Stimulated activated CD8-positive, alpha-beta memory T cell treated with anti-CD3 and anti-CD28 coated beads, Interleukin-7, amount 100 ng/mL, for 1 hour (primary cell): ENCODE measurements around the gene EMILIN2.

ENCODE experiments used
- DNase-seq, 2 donors: peaks; one replicate each; pipeline ENCODE4 v3.0.0-alpha.2; 2020; ENCODE audit warnings: low read depth in 2 of 2

The EMILIN2 gene

DNA sequence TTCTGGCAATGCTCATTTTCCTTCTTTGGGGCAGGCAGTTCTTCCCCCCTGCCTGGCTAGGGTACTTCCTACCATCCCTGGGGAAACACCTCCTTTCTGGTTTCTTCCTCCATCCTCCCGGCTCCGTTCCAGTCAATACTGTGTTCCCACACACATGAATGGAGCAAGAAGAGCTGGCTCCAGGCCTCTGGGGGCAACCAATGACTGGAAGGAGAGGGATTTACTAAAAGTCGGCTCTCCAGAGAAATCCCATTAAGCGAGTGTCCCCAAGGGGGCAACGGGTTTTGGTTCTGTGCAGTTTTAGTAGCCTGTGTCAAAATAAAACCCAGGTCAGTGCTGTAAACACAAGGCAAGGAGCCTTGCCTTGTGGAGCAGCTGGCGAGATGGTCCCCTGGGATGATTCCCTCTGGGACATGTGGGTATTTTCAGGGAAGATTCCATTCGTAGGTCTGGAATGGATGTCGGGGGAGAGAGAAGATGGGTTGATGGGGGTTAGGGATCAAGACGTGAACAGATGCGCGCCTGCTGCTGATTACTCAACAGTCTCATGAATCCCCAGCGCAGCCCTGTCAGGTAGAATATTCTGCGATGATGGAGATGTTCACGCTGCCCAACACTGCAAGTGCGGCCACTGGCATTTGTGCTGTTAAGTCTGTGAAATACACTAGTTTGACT is 32.0 kb downstream of the EMILIN2 start:
- DNase-seq: no peak

DNA sequence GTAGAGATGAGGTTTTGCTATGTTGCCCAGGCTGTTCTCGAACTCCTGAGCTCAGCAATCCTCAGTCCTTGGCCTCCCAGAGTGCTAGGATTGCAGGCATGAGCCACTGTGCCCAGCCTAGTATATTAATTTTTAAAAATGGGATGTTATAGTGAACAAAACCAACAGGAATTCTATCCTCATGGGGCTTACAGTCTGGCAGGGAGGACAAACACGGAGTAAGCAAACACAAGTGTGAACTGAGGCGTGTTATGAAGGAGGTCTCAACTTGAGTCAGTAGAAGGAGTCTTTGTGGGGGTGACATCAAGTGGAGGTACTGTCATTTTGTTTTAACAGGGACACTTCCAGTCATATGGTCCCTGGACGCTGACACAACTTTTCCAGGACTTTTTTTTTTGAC is 33.1 kb downstream of the EMILIN2 start:
- no peak for DNase-seq

DNA sequence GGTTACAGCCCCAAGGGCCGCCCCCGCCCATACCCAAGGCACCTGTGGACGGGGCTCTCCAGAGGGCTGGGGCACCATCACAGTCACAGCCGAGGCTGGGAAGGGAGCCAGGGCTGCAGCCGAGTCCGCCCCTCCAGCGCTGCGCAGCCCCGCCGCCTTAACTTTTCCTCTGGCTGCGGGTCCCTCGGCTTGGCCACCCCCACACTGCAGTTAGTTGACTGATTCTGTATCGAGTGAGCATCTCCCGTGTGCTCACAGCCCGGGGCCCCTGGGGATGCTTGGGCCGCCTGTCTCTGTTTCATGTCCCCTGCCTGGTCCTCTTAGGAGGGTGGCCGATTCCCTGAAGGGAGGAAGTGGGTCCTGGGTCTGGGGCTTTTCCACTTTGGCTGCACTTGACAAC is 33.7 kb downstream of the EMILIN2 start:
- DNase-seq: no peak

DNA sequence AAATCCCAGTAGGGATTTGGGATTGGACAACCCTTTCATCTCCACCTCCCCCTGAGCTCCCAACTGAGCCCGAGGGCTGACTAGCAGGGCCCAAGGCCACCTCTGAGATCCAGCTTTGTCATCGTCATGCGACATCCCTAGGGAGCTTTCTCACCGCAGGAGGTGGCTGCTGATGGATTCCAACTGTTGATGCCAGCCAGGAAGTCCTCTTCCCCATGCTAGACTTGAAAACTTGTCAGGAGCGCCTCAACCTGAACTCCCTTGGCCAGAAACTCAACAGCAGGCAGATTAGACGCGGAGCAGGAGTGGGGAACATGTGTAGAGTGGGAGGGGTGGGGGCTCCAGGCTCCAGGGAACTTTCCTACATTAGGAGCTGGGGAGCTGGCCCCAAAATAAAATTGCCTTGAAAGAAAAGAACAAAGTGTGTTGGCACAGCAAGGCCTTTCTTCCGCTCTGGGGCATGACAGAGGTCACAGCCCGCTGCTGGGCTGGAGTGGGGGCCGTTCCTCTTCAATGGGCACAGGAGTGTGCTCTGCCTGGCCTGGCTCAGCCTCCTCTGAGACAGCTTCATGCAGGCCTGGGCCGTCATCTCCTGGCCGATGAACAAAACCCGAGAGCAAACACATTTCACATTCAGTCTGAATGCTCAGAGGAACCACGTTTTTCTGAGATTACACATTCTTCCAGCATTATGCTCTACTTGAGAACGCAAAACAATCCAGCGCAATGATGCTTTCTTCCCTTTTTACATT is 34.5 kb downstream of the EMILIN2 start:
- DNase-seq: no peak

DNA sequence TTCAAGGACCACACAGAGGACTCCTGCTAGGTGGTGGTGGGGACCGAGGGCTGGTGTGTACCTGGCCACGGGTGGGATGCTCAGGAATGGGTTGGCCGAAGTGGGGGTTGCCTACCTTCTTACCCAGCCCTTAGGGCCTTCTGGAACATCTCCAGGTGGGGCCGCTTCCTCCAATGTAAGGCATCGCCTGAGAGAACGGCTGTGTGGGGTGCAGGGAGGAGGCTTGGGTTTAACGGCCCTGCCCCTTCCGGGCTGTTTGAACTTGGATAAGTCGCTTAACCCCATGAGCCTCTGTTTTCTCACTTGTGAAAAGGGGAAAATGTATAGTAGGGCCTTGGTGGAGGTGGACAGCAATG is 35.0 kb downstream of the EMILIN2 start:
- DNase-seq: no peak

DNA sequence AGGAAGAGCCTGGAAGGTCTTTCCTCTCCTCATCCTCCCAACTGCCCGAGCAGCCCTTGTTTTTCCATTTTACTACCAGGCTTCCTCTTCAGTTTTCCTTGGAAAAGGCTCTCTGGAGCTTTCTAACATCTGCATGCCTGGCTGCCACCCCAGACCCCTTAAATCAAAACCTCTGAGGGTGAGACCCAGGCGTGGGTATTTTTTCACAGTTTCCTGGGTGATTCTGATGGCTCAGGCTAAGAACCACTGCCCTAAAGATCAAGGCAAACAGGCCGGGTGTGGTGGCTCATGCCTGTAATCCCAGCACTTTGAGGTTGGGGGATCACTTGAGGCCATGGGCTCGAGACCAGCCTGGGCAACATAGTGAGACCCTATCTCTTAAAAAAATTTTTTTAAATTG is 35.4 kb downstream of the EMILIN2 start:
- DNase-seq: no peak

DNA sequence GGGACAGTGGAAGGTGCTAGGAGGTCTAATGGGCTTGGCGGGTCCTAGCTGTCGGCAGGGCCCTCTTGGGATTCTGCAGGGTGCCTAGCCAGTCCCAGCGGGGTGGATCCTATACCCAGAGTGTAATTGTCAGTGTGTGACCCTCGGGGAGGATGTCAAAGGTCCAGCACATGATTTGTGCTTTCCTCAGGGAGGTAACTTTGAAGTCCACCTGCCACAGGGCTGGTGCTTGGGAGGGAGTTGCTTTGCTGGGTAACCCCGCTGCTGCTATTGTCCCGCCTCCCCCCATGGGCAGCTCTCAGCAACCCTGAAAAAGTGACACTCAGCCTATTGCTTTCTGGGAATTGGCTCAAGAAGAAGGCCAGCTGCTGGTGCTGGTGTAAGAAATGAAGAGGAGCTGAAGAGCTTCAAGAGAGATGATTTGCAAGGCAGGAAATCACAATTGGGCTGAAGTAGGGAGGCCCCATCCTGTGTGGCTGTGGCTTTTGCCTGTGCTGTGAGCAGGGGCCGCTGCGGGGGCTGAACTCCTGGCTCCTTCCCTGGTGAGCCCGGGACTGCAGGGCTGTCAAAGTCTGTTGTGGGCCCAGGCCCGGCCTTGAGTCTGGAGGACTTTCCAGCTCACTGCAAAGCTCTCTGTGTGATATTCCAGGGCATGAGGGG is 36.4 kb downstream of the EMILIN2 start:
- DNase-seq: peak in 1 of 2 donors; percentile 23

DNA sequence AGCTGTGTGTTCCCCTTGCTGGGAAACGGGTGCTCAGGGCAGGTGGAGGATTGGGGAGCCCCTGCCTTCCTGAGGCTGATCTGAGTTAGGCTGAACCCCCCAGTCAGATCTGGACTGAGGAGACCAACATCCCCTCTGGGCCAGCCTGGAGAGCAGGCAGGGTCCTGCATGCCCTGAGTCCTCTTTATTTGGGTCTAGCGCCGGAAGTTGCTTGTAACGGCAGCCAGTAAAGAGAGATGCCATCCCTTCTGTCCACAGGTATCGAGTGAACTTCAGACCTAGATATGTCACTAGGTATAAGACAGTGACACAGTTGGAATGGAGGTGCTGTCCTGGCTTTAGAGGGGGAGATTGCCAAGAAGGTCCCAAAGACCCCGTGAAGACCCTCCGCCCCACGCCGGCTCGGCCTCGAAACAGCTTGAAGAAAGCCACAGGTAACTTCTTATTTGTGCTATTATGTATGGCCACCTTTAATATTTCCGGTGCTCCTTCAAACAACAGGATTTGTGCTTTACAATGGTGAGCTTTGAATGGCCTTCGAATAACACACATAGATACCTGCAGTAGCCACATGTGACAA is 38.0 kb downstream of the EMILIN2 start:
- no peak for DNase-seq

DNA sequence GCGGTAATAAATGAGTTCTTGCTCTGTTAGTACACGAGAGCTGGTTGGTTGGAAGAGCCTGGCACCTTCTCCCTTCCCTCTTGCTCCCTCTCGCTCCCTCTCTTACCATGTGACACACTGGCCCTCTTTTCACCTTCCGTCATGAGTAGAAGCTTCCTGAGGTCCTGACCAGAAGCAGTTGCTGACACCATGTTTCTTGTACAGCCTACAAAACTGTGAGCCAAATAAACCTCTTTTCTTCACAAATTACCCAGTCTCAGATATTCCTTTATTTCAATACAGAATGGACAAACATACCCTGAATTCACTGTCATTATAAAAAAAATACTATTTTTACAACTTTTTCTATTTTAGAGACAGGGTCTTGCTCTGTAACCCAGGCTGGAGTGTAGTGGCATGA is 40.7 kb downstream of the EMILIN2 start:
- no peak for DNase-seq

DNA sequence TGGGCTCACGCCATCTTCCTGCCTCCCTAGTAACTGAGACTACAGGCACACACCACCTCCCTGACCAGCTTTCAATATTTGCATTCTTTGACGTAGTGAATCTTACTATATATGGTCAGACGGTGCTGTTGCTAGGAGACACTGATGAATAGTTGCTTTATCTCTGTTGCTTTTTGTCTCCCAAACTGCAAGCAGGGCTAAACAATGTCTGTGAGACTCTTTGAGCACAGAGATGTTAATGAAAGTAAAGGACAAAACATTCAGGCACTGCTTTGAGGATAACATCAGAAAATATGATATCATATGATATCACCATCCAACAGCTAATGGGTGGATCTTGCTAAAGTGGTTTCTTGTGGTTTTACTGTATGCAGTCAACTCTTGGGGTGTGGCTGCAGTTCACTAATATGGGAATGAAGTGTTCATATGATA is 43.0 kb downstream of the EMILIN2 start:
- no peak for DNase-seq

DNA sequence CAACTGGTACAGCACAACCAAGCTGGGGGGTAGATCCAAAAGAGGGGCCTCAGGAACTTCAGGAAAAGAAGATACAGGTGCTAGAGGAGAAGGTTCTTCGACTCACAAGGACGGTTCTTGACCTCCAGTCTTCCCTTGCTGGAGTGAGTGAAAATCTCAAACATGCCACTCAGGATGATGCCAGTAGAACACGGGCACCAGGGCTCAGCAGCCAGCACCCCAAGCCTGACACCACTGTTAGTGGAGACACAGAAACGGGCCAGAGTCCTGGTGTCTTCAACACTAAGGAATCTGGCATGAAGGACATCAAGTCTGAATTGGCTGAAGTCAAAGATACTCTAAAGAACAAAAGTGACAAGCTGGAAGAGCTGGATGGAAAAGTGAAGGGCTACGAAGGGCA is 43.8 kb downstream of the EMILIN2 start:
- no peak for DNase-seq

DNA sequence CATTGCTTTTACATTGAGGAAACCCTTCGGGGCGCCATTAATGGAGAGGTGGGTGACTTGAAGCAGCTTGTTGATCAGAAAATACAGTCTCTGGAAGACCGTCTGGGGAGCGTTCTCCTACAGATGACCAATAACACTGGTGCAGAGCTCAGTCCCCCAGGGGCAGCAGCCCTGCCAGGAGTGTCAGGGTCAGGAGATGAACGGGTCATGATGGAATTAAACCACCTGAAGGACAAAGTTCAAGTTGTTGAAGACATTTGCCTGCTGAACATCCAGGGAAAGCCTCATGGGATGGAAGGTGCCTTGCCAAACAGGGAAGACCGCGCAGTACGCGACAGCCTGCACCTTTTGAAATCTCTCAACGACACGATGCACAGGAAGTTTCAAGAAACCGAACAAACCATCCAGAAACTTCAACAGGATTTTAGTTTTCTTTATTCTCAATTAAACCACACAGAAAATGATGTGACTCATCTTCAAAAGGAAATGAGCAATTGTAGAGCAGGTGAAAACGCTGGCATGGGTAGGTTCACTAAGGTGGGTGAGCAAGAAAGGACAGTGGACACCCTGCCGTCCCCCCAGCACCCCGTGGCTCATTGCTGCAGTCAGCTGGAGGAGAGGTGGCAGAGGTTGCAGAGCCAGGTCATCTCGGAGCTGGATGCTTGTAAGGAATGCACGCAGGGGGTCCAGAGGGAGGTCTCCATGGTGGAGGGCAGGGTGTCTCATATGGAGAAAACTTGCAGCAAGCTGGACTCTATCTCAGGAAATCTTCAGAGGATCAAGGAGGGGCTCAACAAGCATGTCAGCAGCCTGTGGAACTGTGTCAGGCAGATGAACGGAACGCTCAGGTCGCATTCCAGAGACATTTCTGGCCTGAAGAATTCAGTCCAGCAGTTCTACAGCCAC is 45.0 kb downstream of the EMILIN2 start:
- DNase-seq: no peak

DNA sequence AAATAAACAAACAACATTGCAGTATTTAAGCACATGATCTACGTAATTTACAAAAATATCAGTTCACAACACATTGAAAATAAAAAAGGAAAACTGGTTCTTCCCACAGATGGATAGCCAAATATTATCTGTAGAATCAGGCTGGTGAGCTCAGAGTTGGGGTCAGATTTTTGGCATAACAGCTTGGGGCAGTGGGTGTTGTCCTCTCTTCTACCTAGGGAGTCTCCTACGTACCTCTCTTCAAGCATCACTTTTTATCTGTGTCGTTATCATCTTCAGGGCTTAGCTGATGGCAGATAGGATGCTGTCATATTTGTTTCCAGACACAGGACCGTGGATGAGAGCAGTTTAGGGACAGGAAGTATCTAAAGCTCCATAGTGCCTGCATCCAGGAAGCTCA is 46.2 kb downstream of the EMILIN2 start:
- DNase-seq: no peak

DNA sequence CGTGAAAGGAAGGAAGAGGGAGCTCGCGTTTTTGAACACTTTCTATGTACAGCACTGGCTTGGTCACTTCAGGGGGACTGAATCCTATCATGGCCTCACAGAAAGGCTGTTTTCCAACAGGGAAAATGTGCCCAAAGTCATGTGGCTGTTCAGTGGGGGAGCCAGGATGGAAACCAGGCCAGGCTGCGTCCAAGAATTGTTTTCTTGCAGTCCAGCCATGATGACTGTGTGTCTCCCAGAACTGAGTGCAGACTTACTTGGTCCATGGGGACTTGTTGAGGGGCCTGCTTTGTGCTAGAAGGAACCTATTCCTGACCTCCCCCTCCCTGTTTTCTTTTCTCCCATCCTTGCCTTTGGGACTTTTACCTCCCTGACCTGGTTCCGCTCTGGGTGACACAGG is 46.9 kb downstream of the EMILIN2 start:
- no peak for DNase-seq

DNA sequence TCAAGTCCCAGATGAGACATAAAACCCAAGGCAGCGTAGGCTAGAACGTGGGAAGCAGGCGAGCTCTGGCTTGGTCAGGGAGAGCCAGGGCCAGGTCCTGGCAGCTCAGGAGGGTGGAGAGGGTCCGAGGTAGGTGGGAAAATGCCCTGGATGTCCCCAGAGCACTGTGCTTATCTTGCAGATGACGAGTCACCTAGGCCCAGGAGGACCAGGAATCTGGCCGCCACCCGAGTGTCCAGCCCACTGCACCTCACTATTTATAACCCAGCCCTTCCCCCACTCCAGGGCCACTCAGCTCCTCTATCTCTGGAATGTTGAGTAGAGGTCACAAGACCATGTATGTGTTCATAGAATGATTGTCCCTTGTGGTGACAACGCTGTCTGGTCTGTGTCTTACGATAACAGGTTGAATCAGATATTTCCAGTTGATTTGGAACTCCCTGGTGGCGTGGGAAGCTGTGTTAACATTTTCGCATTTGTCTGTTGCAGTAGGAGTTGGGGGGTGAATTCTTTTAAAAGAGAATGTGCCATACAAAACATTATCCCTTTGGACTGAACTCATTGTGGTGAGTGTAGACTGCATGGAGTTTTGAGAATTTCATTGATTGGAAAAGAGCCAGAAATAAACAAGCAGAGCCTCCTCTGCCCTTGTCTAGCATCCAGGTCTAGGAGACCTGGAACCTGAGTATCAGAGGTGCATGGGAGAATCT is 47.5 kb downstream of the EMILIN2 start:
- DNase-seq: no peak

DNA sequence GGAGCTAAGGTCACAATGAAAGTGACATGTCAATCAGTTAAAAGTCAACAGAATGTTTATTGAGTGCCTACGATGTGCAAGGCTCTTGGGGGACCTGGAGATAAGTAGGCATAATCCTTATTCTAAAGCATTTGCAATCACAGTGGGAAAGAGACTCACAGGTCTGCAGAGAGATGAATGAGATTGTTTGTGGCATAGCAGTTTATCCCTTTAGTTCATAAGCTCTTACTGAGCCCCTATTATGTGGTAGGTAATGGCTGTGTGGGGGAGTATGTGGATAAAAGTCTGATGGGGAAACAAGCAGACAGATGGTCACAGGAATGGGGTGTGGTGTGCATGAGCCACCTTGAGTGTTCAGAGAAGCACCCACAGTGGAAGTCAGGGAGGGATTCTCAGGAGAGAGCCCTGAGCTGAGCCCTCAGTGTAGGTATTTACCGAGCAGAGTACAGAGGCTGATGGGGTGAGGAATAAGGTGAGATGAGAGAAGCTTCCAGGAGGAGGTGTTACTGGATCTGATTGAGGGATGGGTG is 48.1 kb downstream of the EMILIN2 start:
- DNase-seq: no peak

DNA sequence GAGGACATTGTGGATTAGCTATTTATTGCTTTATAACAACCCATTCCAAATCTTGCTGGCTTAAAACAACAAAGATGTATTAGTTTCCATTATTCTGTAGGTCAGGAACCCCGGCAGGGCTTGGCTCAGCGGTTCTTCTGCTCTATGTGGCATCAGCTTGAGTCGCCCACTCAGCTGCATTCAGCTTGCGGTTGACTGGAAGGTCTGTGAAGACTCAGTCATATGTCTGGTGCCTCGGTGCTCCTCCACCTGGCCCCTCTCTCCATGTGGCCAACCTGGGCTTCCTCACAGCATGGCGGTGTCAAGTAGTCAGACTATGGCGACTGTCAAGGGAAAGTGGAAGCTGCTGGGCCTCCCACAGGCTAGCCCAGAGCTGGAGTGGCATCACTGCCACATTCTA is 48.6 kb downstream of the EMILIN2 start:
- DNase-seq: no peak

DNA sequence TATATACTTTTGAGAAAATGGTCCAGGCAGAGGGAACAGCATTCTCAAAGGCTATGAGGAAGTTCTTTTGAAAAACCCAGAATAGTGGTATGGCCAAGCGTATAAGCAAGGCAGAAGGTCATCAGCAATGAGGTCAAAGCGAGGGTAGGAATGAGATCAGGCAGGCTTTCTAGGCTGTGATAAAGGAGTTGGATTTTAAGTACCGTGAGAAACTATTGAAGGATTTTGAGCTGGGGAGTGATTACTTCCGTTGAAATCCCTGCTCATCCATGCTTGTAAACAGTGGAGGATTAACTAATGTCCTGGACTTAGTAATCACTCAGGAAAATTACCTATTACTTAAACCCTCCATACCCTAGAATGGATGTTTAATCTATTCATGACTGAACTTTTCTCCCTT is 50.2 kb downstream of the EMILIN2 start:
- DNase-seq: no peak

DNA sequence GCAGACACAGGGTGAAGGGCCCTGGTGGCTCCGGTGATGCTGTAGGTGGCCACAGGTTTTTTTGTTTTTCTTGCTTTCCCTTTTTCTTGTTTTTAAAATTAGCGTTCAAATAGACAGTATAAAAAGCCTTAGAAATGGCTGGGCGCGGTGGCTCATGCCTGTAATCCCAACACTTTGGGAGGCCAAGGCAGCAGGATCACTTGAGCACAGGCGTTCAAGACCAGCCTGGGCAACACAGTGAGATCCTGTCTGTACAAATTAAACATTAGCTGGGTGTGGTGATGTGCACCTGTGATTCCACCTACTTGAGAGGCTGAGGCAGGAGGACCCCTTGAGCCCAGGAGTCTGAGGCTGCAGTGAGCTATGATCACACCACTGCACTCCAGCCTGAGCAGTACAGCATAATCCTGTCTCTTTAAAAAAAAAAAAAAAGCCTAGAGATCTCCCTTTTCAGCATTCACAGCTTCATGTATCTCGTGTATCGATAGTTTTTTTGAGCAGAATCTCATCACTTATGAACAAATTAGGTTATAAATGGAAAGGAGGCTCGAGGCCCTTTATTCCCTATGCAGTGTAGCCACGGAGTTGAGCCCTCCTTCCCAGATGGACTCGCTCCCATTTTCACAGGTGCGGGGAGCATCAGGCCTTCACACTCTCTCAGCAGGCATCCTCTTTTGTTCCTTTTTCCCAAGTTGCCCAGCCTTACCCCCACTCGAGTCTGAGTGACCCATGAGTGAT is 50.8 kb downstream of the EMILIN2 start:
- no peak for DNase-seq

DNA sequence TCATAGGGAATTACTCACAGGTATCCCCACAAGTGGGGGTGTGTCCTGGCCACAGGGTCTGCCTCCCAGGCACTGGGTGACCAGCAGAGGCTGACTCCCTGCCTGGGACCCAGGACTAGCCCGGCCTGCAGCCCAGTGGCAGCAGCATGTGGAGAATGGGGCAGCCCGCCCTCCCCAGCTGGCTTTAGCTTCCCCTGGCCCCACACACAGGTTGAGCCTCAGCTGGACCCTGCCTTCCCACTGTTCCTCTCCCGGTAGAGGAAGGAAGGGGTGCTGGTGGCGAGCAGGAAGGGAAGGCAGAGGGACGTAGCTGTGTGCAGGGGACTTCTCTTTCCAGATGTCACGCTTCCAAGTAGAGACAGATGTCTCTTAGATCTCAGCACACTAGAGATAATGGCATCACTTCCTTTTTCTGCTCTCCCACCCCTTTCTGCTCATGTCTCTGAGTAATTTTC is 51.4 kb downstream of the EMILIN2 start:
- DNase-seq: no peak
